A673 (cell line): ENCODE data around the gene ELAVL1. TPM values are rescaled to one million over a fixed set of nuclear protein-coding genes. Genes with fewer than 3 reads are reported as not detected.

Experiments used
- BruUV-seq: library from RNA; stranded (reverse); fragments of 400-500 nt; replicated peaks from 2 replicates; lab custom pipeline; 2021; lab: Mats Ljungman, UMichigan
- CTCF ChIA-PET: fragments of 300-600 bp; sonication (Branson Sonifier 250); formaldehyde crosslinking; loops from one replicate; lab custom pipeline; 2022; ENCODE audit warnings: antibody characterized with exemption; lab: Charles Lee
- POLR2A ChIA-PET: fragments of 300-600 bp; sonication (Branson Sonifier 250); formaldehyde crosslinking; loops from one replicate; lab custom pipeline; 2022; ENCODE audit warnings: antibody characterized with exemption; ENCODE audit not compliant: low non-redundant PET; lab: Charles Lee
- DNase-seq: peaks from one replicate; pipeline ENCODE4 v3.0.0-alpha.2; 2015; ENCODE audit warnings: low spot score
- H3K27ac ChIP-seq: fragments of 200-600 bp; sonication (generic); 2 replicates; pipeline ENCODE4 v1.5.1; 2016; ENCODE audit warnings: mixed run types, low read depth, mild to moderate bottlenecking, mixed read lengths, antibody characterized with exemption, low read length; ENCODE audit not compliant: poor library complexity, severe bottlenecking
- H3K27me3 ChIP-seq: fragments of 200-600 bp; sonication (generic); replicated peaks from 2 replicates; pipeline ENCODE4 v1.6.1; 2017; ENCODE audit warnings: mixed run types, low read depth, mild to moderate bottlenecking, mixed read lengths, antibody characterized with exemption, low read length; ENCODE audit not compliant: insufficient read depth, poor library complexity
- H3K36me3 ChIP-seq: fragments of 200-600 bp; sonication (generic); 2 replicates; pipeline ENCODE4 v1.6.1; 2016; ENCODE audit warnings: mixed run types, mild to moderate bottlenecking, mixed read lengths, antibody characterized with exemption, low read length; ENCODE audit not compliant: insufficient read depth, poor library complexity, severe bottlenecking
- H3K4me1 ChIP-seq: fragments of 200-600 bp; sonication (generic); 2 replicates; pipeline ENCODE4 v1.6.1; 2017; ENCODE audit warnings: mixed run types, mild to moderate bottlenecking, mixed read lengths, antibody characterized with exemption, low read length; ENCODE audit not compliant: insufficient read depth, poor library complexity, severe bottlenecking
- H3K4me3 ChIP-seq: fragments of 200-600 bp; sonication (generic); 2 replicates; pipeline ENCODE4 v1.5.1; 2016; ENCODE audit warnings: low read depth, mixed run types, mild to moderate bottlenecking, mixed read lengths, low read length; ENCODE audit not compliant: poor library complexity, severe bottlenecking
- H3K9me3 ChIP-seq: fragments of 200-600 bp; sonication (generic); 2 replicates; pipeline ENCODE4 v1.6.1; 2016; ENCODE audit warnings: mixed run types, low read depth, mild to moderate bottlenecking, mixed read lengths, antibody characterized with exemption, low read length; ENCODE audit not compliant: poor library complexity, severe bottlenecking
- EZH2 ChIP-seq: fragments of 200-600 bp; sonication (generic); IDR thresholded peaks from 2 replicates; pipeline ENCODE4 v1.6.1; 2017; ENCODE audit warnings: borderline replicate concordance, low read depth, mild to moderate bottlenecking, mixed read lengths, antibody characterized with exemption, low read length; ENCODE audit not compliant: poor library complexity, severe bottlenecking
- intact Hi-C: fragments of 100-400 bp; cut with micrococcal nuclease; formaldehyde crosslinking; loops from one replicate; pipeline ENCODE4 v1.10.0; 2022; ENCODE audit not compliant: unreplicated experiment
- total RNA-seq: library from RNA; stranded (reverse); gene quantifications from 2 replicates; pipeline ENCODE4 v1.2.3, GENCODE V29; 2021
- TF ChIP-seq, protein P1 (sequence below): fragments of 300-800, 200-600 bp; sonication (generic); conservative IDR thresholded peaks from 2 replicates; pipeline ENCODE4 v1.5.1; 2017; ENCODE audit warnings: low read depth, mild to moderate bottlenecking, antibody characterized with exemption, low read length, moderate library complexity, mixed read lengths

ELAVL1 gene
- total RNA-seq, 1 experiment from 2014 or later = 171 TPM

DNA sequence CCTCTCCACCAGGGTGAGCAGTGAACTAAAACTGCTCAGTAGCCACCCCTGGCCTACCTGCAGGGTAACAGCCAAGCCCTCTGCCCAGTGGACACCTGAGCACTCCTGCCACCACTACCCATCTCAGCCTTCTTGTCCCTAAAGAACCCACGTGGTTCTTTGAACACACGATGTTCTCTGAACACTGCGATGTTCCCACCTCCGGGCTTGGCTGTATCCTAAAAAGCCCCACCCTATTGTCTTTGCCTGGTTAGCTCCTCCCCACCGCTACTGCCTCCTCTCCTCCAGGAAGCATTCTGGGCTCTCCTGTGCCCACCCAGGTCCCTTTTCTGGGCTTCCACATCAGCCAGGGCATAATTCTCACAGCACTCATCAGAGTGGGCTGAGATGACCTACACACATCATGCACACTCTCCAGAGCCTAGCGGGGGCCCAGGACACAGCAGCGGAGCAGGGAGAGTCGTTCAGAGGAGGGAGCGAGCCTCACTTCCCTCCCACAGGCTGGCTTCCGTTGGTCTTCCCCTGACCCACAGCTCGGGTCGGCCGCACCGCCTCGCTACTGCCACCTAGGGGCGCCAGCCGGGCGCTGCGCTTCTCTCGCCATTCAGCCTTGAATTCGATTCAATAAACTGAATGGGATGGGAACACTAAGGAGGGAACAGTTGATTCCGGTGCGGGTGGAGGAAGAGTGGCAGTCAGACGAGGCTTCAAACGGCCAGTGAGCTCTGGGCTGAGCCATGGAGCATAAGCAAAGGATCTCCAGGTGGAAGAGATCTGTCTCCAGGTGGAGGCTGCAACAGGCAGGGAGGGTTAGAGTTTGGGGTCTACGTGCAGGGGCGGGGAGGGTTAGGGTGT, 3.2 kb downstream of the ELAVL1 start:
- peak overlapping the region; percentile 44 for H3K27ac ChIP-seq
- intact Hi-C loops = loop anchor here (5.0 kb wide), 1 partner anchor 60 kb away; the partner anchor contains the start of gene TIMM44
- H3K9me3 ChIP-seq = no peaks in the 10 kb centered on the region
- peaks cover 19% of the 10 kb centered on the region for H3K4me1 ChIP-seq
- ChIA-PET CTCF (interaction anchor here (0.5 to 1.6 kb wide), 5 partner anchors 9 to 80 kb away, joined by 3 to 7 read pairs (median 6); partner anchors contain the start of gene TIMM44), POLR2A (no interaction called here)
- BruUV-seq = no TSS peak
- peak; percentile 84 for DNase-seq
- H3K4me3 ChIP-seq = peak overlapping the region; percentile 29
- no peaks in the 10 kb centered on the region for H3K36me3 ChIP-seq
- no peaks in the 10 kb centered on the region for H3K27me3 ChIP-seq
- no peak for TF ChIP-seq EZH2
- TF ChIP-seq, protein P1, sequence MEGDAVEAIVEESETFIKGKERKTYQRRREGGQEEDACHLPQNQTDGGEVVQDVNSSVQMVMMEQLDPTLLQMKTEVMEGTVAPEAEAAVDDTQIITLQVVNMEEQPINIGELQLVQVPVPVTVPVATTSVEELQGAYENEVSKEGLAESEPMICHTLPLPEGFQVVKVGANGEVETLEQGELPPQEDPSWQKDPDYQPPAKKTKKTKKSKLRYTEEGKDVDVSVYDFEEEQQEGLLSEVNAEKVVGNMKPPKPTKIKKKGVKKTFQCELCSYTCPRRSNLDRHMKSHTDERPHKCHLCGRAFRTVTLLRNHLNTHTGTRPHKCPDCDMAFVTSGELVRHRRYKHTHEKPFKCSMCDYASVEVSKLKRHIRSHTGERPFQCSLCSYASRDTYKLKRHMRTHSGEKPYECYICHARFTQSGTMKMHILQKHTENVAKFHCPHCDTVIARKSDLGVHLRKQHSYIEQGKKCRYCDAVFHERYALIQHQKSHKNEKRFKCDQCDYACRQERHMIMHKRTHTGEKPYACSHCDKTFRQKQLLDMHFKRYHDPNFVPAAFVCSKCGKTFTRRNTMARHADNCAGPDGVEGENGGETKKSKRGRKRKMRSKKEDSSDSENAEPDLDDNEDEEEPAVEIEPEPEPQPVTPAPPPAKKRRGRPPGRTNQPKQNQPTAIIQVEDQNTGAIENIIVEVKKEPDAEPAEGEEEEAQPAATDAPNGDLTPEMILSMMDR = peak; percentile 98

DNA sequence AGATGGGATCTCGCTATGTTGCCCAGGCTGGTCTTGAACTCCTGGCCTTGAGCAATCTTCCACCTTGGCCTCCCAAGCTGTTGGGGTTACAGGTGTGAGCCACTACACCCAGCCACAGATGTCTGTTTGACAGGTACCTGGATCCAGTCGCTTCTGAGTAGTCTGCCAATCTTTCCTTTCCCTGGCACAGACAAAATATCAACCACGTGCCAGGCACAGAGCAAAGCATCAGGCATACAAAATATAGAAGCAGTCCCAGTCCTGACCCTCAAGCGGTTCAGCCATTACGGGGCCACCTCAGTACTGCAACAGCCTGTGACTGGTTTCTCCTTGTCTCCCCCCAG, 3.8 kb downstream of the ELAVL1 start:
- no TSS peak for BruUV-seq
- CTCF ChIA-PET = interaction anchor here (1.3 to 1.6 kb wide), 2 partner anchors 31 to 58 kb away, joined by 6 read pairs; partner anchors contain the start of gene TIMM44

DNA sequence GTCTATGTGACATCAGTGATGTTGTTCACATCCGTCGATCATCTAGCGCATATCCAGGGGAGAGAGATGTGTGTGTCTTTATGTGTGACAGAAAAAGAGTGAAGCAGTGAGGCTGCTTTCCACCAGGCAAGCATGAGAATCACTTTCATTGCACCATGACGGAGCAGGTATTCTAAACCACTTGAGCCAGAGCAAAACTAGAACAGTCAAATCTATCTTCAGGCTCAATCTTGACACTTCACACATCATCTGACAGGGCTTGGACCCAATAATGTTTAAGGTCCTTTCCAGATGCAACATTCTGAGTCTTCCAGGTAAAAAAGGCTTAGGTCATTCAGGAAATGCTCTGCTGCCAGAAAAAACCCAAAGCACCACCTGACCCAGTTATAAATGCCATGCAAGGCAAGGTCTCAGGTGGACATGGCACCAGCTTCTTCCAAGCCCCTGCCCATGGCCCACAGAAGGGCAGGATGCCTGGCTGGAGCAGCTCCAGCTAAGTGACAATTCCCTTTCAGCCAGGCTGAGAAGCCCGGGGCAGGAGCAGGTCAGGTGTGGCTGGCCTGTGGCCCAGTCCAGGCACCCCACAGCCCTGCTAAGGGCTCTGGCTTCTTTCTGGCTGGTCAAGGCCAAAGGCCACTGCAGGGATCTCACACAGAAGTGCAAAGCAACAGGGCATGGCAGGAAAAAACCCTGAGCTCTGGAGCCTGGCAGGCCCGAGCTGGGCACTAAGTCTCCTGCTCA, 5.0 kb downstream of the ELAVL1 start:
- DNase-seq = no peak
- Histone ChIP-seq H3K4me3 (no peak overlapping the region), H3K36me3 (no peaks in the 10 kb centered on the region), H3K27me3 (no peaks in the 10 kb centered on the region), H3K4me1 (peaks cover 19% of the 10 kb centered on the region), H3K27ac (no peak overlapping the region), H3K9me3 (no peaks in the 10 kb centered on the region)
- CTCF ChIA-PET = no interaction called here
- POLR2A ChIA-PET = interaction anchor here (0.5 kb wide), 1 partner anchor 898 kb away, joined by 5 read pairs; no protein-coding TSS in a partner anchor
- intact Hi-C loops = loop anchor here (5.0 kb wide), 1 partner anchor 58 kb away; the partner anchor contains the start of gene TIMM44
- BruUV-seq = no TSS peak
- no peak for TF ChIP-seq EZH2
- TF ChIP-seq, protein P1 = no peak

More for the DNA sequence above, 3.8 kb downstream of the ELAVL1 start:
- Histone ChIP-seq H3K4me1 (peaks cover 19% of the 10 kb centered on the region), H3K27ac (no peak overlapping the region), H3K36me3 (no peaks in the 10 kb centered on the region), H3K27me3 (no peaks in the 10 kb centered on the region), H3K4me3 (no peak overlapping the region), H3K9me3 (no peaks in the 10 kb centered on the region)
- DNase-seq = no peak
- intact Hi-C loops = loop anchor here (5.0 kb wide), 1 partner anchor 59 kb away; the partner anchor contains the start of gene TIMM44
- TF ChIP-seq, protein P1 = no peak
- TF ChIP-seq EZH2 = no peak
- POLR2A ChIA-PET = no interaction called here
